GM18508 (cell line): ENCODE measurements around the gene UAP1.
A peak's percentile ranks its signal among the peaks of the same experiment; 100 is the strongest.

Experiments
- ATAC-seq: cut with Tn5 transposase; IDR thresholded peaks from one replicate; pipeline ENCODE4 v1.9.1; 2021; ENCODE audit warnings: moderate number of reproducible peaks; ENCODE audit not compliant: insufficient read depth, unreplicated experiment

UAP1 gene

GRCh38 chr1:162609306-162609705, 47.8 kb downstream of the UAP1 start:
- ATAC-seq: no peak

GRCh38 chr1:162612606-162613400, 51.3 kb downstream of the UAP1 start:
- no peak for ATAC-seq

- ATAC-seq: no peak
Observed at GRCh38 chr1:162616848-162617247, 55.3 kb downstream of the UAP1 start.

- ATAC-seq: no peak
Observed at GRCh38 chr1:162617513-162617912, 56.0 kb downstream of the UAP1 start.

- ATAC-seq: no peak
Observed at GRCh38 chr1:162619076-162619475, 57.6 kb downstream of the UAP1 start.

GRCh38 chr1:162621256-162621655, 59.7 kb downstream of the UAP1 start:
- ATAC-seq: no peak

- ATAC-seq: no peak
Observed at GRCh38 chr1:162625679-162626078, 64.2 kb downstream of the UAP1 start.

GRCh38 chr1:162626094-162626493, 64.6 kb downstream of the UAP1 start:
- no peak for ATAC-seq

GRCh38 chr1:162626761-162627160, 65.2 kb downstream of the UAP1 start:
- ATAC-seq: no peak

GRCh38 chr1:162627662-162628296, 66.3 kb downstream of the UAP1 start:
- ATAC-seq: no peak

- no peak for ATAC-seq
Observed at GRCh38 chr1:162629077-162629627, 67.6 kb downstream of the UAP1 start.

- no peak for ATAC-seq
Observed at GRCh38 chr1:162629651-162630050, 68.1 kb downstream of the UAP1 start.

- no peak for ATAC-seq
Observed at GRCh38 chr1:162631546-162632191, 70.1 kb downstream of the UAP1 start.

- ATAC-seq: no peak
Observed at GRCh38 chr1:162632217-162632666, 70.7 kb downstream of the UAP1 start, which contains the start of gene DDR2. Gene DDR2, plus strand, starts transcription at chr1:162632464. Its CDS starts 86,600 bp downstream, at chr1:162719064.

- ATAC-seq: no peak
Observed at GRCh38 chr1:162632698-162633080, 71.2 kb downstream of the UAP1 start.

GRCh38 chr1:162633081-162633762, 71.7 kb downstream of the UAP1 start:
- ATAC-seq: peak; percentile 57

GRCh38 chr1:162635418-162635817, 73.9 kb downstream of the UAP1 start:
- no peak for ATAC-seq

GRCh38 chr1:162639718-162640117, 78.2 kb downstream of the UAP1 start:
- no peak for ATAC-seq

GRCh38 chr1:162641114-162641513, 79.6 kb downstream of the UAP1 start:
- ATAC-seq: no peak

- ATAC-seq: no peak
Observed at GRCh38 chr1:162644986-162645314, 83.4 kb downstream of the UAP1 start.
